B cell (primary cell): Measurements from ENCODE around the gene G0S2. TPM values are rescaled to one million over a fixed set of nuclear protein-coding genes. Genes with fewer than 3 reads are reported as not detected.

ENCODE experiments used
- ATAC-seq: fragments of 200-7000 bp; cut with Tn5 transposase; one replicate; pipeline ENCODE4 v1.10.0; 2021; ENCODE audit warnings: low read depth, mild to moderate bottlenecking, moderate number of reproducible peaks, moderate library complexity
- CTCF ChIA-PET: fragments of 350-600 bp; sonication (Branson Sonifier 250); formaldehyde crosslinking; loops from one replicate; lab custom pipeline; 2021; ENCODE audit warnings: antibody characterized with exemption, inconsistent platforms; lab: Charles Lee
- POLR2A ChIA-PET: fragments of 350-600 bp; sonication (Branson Sonifier 250); formaldehyde crosslinking; loops from one replicate; lab custom pipeline; 2021; ENCODE audit warnings: antibody characterized with exemption; lab: Charles Lee
- DNase-seq: peaks from one replicate; pipeline ENCODE4 v3.0.0; 2013
- H2AFZ ChIP-seq: 2 replicates; pipeline ENCODE4 v1.6.1; 2012; ENCODE audit warnings: mild to moderate bottlenecking, low read depth, low read length; ENCODE audit not compliant: insufficient read depth, poor library complexity, severe bottlenecking
- H3K27ac ChIP-seq, 2 donors: 1 replicate in 1 of 2; 2 replicates in 1 of 2; pipeline ENCODE4 v1.5.1; 2012 to 2013; ENCODE audit warnings: low read length in 2 of 2, mild to moderate bottlenecking in 2 of 2, moderate library complexity in 1 of 2
- H3K27me3 ChIP-seq, 4 experiments: fragments of 200-600 bp in 1 of 4; sonication (generic) in 1 of 4; replicated peaks in 1 of 4; 1 replicate in 2 of 4; 2 replicates in 2 of 4; pipeline versions ENCODE4 v1.6.1 to v1.7.0; 2013 to 2016; ENCODE audit warnings: low read length in 3 of 4, mild to moderate bottlenecking in 2 of 4, mixed read lengths in 1 of 4, moderate library complexity in 1 of 4; ENCODE audit not compliant: insufficient read depth in 4 of 4, control insufficient read depth in 3 of 4; ENCODE audit errors: control extremely low read depth in 1 of 4
- H3K36me3 ChIP-seq, 2 experiments: replicated peaks in 1 of 2; 1 replicate in 1 of 2; 2 replicates in 1 of 2; pipeline versions ENCODE4 v1.6.1 to v1.7.1; 2013; ENCODE audit warnings: low read length in 1 of 2; ENCODE audit not compliant: insufficient read depth in 2 of 2, control insufficient read depth in 1 of 2; ENCODE audit errors: control extremely low read depth in 1 of 2, extremely low read depth in 1 of 2
- H3K4me1 ChIP-seq, 2 donors: fragments of 200-600 bp in 1 of 2; sonication (generic) in 1 of 2; 1 replicate in 1 of 2; 2 replicates in 1 of 2; pipeline versions ENCODE4 v1.5.1 to v1.6.1; 2013 to 2017; ENCODE audit warnings: low read length in 2 of 2; ENCODE audit not compliant: control insufficient read depth in 2 of 2, insufficient read depth in 2 of 2
- H3K4me2 ChIP-seq: replicated peaks from 2 replicates; pipeline ENCODE3; 2012; ENCODE audit warnings: mild to moderate bottlenecking, low read depth, low read length; ENCODE audit not compliant: poor library complexity, severe bottlenecking
- H3K4me3 ChIP-seq, 5 experiments: fragments of 200-600 bp in 1 of 5; sonication (generic) in 1 of 5; 1 replicate in 3 of 5; 2 replicates in 2 of 5; pipeline versions ENCODE4 v1.5.1 to v1.7.0; 2011 to 2016; ENCODE audit warnings: low read length in 4 of 5, mild to moderate bottlenecking in 4 of 5, low read depth in 2 of 5, control low read depth in 1 of 5, moderate library complexity in 1 of 5; ENCODE audit not compliant: insufficient read depth in 1 of 5; ENCODE audit errors: control extremely low read depth in 1 of 5, extremely low read depth in 1 of 5
- H3K79me2 ChIP-seq: fragments of 200-600 bp; sonication (generic); one replicate; pipeline ENCODE4 v1.6.0; 2016; ENCODE audit warnings: low read length; ENCODE audit not compliant: control insufficient read depth, insufficient read depth
- H3K9ac ChIP-seq: fragments of 200-600 bp; sonication (generic); 2 replicates; pipeline ENCODE4 v1.6.1; 2017; ENCODE audit warnings: mild to moderate bottlenecking, low read length, moderate library complexity
- H3K9me3 ChIP-seq, 3 donors: one replicate each; pipeline versions ENCODE4 v1.6.1 to v1.7.1; 2013; ENCODE audit warnings: low read length in 2 of 3; ENCODE audit not compliant: control insufficient read depth in 2 of 3, insufficient read depth in 1 of 3; ENCODE audit errors: control extremely low read depth in 1 of 3
- H4K20me1 ChIP-seq: 2 replicates; pipeline ENCODE4 v1.6.0; 2012; ENCODE audit warnings: mild to moderate bottlenecking, low read length; ENCODE audit not compliant: insufficient read depth, control insufficient read depth, poor library complexity, severe bottlenecking
- H3K27ac Mint-ChIP-seq: one replicate; pipeline ENCODE4 v1.8.0; 2021; ENCODE audit warnings: mixed read lengths
- H3K27me3 Mint-ChIP-seq: one replicate; pipeline ENCODE4 v1.8.0; 2021; ENCODE audit warnings: mixed read lengths
- H3K4me1 Mint-ChIP-seq: one replicate; pipeline ENCODE4 v1.8.0; 2021; ENCODE audit warnings: mixed read lengths
- H3K4me3 Mint-ChIP-seq: one replicate; pipeline ENCODE4 v1.8.0; 2021; ENCODE audit warnings: mixed read lengths
- H3K9me3 Mint-ChIP-seq: one replicate; pipeline ENCODE4 v1.8.0; 2022; ENCODE audit warnings: mixed read lengths; ENCODE audit not compliant: insufficient read depth
- CTCF ChIP-seq: fragments of 200-600 bp; IDR thresholded peaks from one replicate; pipeline ENCODE4 v1.8.0; 2022; ENCODE audit warnings: antibody characterized with exemption, mild to moderate bottlenecking
- EZH2 ChIP-seq: IDR thresholded peaks from 2 replicates; pipeline ENCODE4 v1.6.1; 2012; ENCODE audit warnings: borderline replicate concordance, low read depth, mild to moderate bottlenecking, moderate library complexity, low read length; ENCODE audit not compliant: insufficient read depth, poor library complexity, severe bottlenecking
- WGBS: methylation state at CpG from one replicate; pipeline ENCODE4 v1.1.5; 2013; ENCODE audit warnings: missing lambda C conversion rate; ENCODE audit not compliant: insufficient coverage; 5-methylcytosine and 5-hydroxymethylcytosine counted together
- intact Hi-C: fragments of 100-400 bp; cut with micrococcal nuclease; formaldehyde crosslinking; loops from one replicate; pipeline ENCODE4 v1.10.0; 2022
- polyA plus RNA-seq: library from polyadenylated mRNA; depleted of rRNA; stranded (reverse); fragments of >200 nt; gene quantifications from 2 replicates; pipeline ENCODE4 v1.2.3, GENCODE V29; 2012
- total RNA-seq, 2 donors: library from RNA; stranded (reverse); fragments of 120-200 nt in 1 of 2; gene quantifications; 1 replicate in 1 of 2; 2 replicates in 1 of 2; pipeline versions ENCODE4 v1.2.3 to v1.2.4, GENCODE V29; 2013 to 2022

Gene G0S2
- total and polyA plus RNA-seq, 2 donors (not counting 1 experiment from before 2014, with no cell fraction given): 6.2 TPM; not detected in 1

GRCh38 chr1:209667103-209667502, 8.1 kb upstream of the G0S2 start:
- no peak overlapping the region for H3K27ac ChIP-seq
- H3K79me2 ChIP-seq: no peaks in the 10 kb centered on the region
- Mint-ChIP-seq H3K9me3 (no peaks in the 10 kb centered on the region), H3K27ac (no peak overlapping the region), H3K4me1 (no peaks in the 10 kb centered on the region), H3K4me3 (no peak overlapping the region), H3K27me3 (peaks cover 4% of the 10 kb centered on the region)
- H3K9me3 ChIP-seq: no peaks in the 10 kb centered on the region
- ChIA-PET CTCF (no interaction called here), POLR2A (no interaction called here)
- no peaks in the 10 kb centered on the region for H4K20me1 ChIP-seq
- H3K36me3 ChIP-seq: no peaks in the 10 kb centered on the region
- no peak overlapping the region for H3K4me3 ChIP-seq
- H3K27me3 ChIP-seq: no peaks in the 10 kb centered on the region
- intact Hi-C loops: no loop called here
- ATAC-seq (no peak), DNase-seq (no peak)
- WGBS: no CpG with 5 or more reads among the region's 1 CpG
- no peak overlapping the region for H3K4me2 ChIP-seq
- no peak overlapping the region for H2AFZ ChIP-seq
- TF ChIP-seq EZH2 (no peak), CTCF (no peak)
- no peaks in the 10 kb centered on the region for H3K4me1 ChIP-seq
- no peak overlapping the region for H3K9ac ChIP-seq

- no peaks in the 10 kb centered on the region for H3K9me3 Mint-ChIP-seq
These were observed 7.5 kb upstream of the G0S2 start for GRCh38 chr1:209667708-209668107.

More at GRCh38 chr1:209667708-209668107, 7.5 kb upstream of the G0S2 start:
- H3K27me3 Mint-ChIP-seq: peaks cover 4% of the 10 kb centered on the region
- Histone ChIP-seq H3K27ac (no peak overlapping the region), H3K36me3 (no peaks in the 10 kb centered on the region), H3K79me2 (no peaks in the 10 kb centered on the region), H3K4me1 (peaks cover under 1 to 1% of the 10 kb centered on the region in 2 donors), H3K27me3 (no peaks in the 10 kb centered on the region), H4K20me1 (no peaks in the 10 kb centered on the region), H3K9me3 (no peaks in the 10 kb centered on the region), H3K4me3 (no peak overlapping the region), H3K4me2 (no peak overlapping the region), H2AFZ (no peak overlapping the region), H3K9ac (no peak overlapping the region)
- ATAC-seq (no peak), DNase-seq (no peak)
- intact Hi-C loops: no loop called here
- H3K4me1 Mint-ChIP-seq: peaks cover 2% of the 10 kb centered on the region
- TF ChIP-seq EZH2 (no peak), CTCF (no peak)
- 93% methylated on average over 4 of the region's 4 CpGs for WGBS
- H3K4me3 Mint-ChIP-seq: no peak overlapping the region
- ChIA-PET CTCF (no interaction called here), POLR2A (no interaction called here)
- no peak overlapping the region for H3K27ac Mint-ChIP-seq
